HEK293 (cell line): Measurements from ENCODE around the gene CFAP53.
A peak's percentile ranks its signal among the peaks of the same experiment; 100 is the strongest.

Source experiments
- GFI1B ChIP-seq: fragments of 450-650 bp; formaldehyde crosslinking; IDR thresholded peaks from 2 replicates; pipeline ENCODE4 v1.5.1; 2016; ENCODE audit warnings: missing biosample characterization, missing genetic modification characterization
- KLF1 ChIP-seq: fragments of 450-650 bp; formaldehyde crosslinking; IDR thresholded peaks from 2 replicates; pipeline ENCODE4 v1.5.1; 2016; ENCODE audit warnings: missing biosample characterization, missing genetic modification characterization
- ZNF114 ChIP-seq: fragments of 450-650 bp; formaldehyde crosslinking; IDR thresholded peaks from 2 replicates; pipeline ENCODE4 v1.5.0; 2017; ENCODE audit warnings: missing biosample characterization, missing genetic modification characterization
- ZNF121 ChIP-seq: fragments of 450-650 bp; formaldehyde crosslinking; IDR thresholded peaks from 2 replicates; pipeline ENCODE4 v1.5.1; 2016; ENCODE audit warnings: missing biosample characterization, missing genetic modification characterization
- ZNF747 ChIP-seq: fragments of 450-650 bp; formaldehyde crosslinking; IDR thresholded peaks from 2 replicates; pipeline ENCODE4 v1.5.1; 2016; ENCODE audit warnings: missing biosample characterization, missing genetic modification characterization

DNA sequence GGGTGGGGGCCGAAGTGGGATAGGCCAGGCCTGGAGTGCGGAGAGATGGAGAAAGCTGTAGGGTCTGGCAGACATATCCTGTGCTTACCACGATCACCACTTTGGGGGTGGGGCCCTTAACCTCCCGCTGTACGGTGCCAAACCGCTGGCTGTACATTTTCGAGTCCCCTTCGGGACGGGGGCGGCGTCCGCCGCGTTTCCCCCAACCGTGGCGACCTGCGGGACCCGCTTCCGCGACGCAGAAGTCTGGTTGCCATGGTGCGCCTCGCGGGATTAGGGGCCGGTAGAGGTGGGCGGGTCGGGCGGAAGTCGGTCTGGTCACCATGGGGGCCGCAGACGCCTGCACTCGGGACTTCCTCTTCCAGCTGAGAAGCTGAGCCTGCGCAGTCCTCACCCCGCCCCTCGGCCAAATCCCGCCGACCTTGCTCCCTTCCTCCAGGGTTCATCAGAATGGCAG lies at the start of gene CFAP53:
- no peak for TF ChIP-seq GFI1B
- TF ChIP-seq ZNF121 (tag by site-specific recombination) = no peak
- peak; percentile 61; the same call in 1 of the 2 replicates for TF ChIP-seq KLF1 (tag by site-specific recombination)
- no peak for TF ChIP-seq ZNF747 (tag by site-specific recombination)
- TF ChIP-seq ZNF114 (tag by site-specific recombination) = no peak
